ENCODE results near the gene POLR1C.
"Not testable (repeated sequence)": the region's sequence is repeated elsewhere in the genome, so short reads cannot be mapped to it uniquely, and the experiment has no call there.

- TF ChIP-seq CTCF (IDR thresholded peaks at IDR 0.05); POLR2A (IDR thresholded peaks at IDR 0.05); POLR2AphosphoS5 (IDR thresholded peaks at IDR 0.05); EP300 (IDR thresholded peaks at IDR 0.05; ENCODE audit: low read depth): not testable (repeated sequence)
These were observed 40.7 kb downstream of the POLR1C start for GRCh38 chr6:43557620-43558019.

Data from transverse colon (tissue), 4 donors.